Aorta (tissue), 5 donors: ENCODE data around the gene TRABD2A. TPM values are rescaled to one million over a fixed set of nuclear protein-coding genes. Genes with fewer than 3 reads are reported as not detected.
"Not testable (repeated sequence)": the region's sequence is repeated elsewhere in the genome, so short reads cannot be mapped to it uniquely, and the experiment has no call there.

Experiments
- ATAC-seq: fragments of 200-7000 bp; cut with Tn5 transposase; one replicate; pipeline ENCODE4 v1.9.1; 2022; ENCODE audit warnings: moderate library complexity; ENCODE audit not compliant: low FRiP score
- DNase-seq, 2 donors: peaks; one replicate each; pipeline ENCODE4 v3.0.0-alpha.2; 2020
- H3K27ac ChIP-seq, 2 donors: one replicate each; pipeline ENCODE4 v1.5.1; 2013; ENCODE audit warnings: low read length in 2 of 2, mild to moderate bottlenecking in 2 of 2, moderate library complexity in 2 of 2, control low read depth in 1 of 2, inconsistent platforms in 1 of 2, low read depth in 1 of 2
- H3K27me3 ChIP-seq, 2 donors: one replicate each; pipeline ENCODE4 v1.6.1; 2013; ENCODE audit warnings: control low read depth in 1 of 2, low read length in 1 of 2, mild to moderate bottlenecking in 1 of 2, moderate library complexity in 1 of 2; ENCODE audit not compliant: insufficient read depth in 2 of 2, control insufficient read depth in 1 of 2
- H3K36me3 ChIP-seq, 2 donors: one replicate each; pipeline ENCODE4 v1.6.1; 2013; ENCODE audit warnings: control low read depth in 1 of 2, low read length in 1 of 2, mild to moderate bottlenecking in 1 of 2; ENCODE audit not compliant: insufficient read depth in 2 of 2, control insufficient read depth in 1 of 2
- H3K4me1 ChIP-seq, 2 donors: one replicate each; pipeline ENCODE4 v1.6.1; 2013; ENCODE audit warnings: low read length in 2 of 2, control low read depth in 1 of 2, mild to moderate bottlenecking in 1 of 2, moderate library complexity in 1 of 2; ENCODE audit not compliant: insufficient read depth in 2 of 2, control insufficient read depth in 1 of 2
- H3K4me3 ChIP-seq, 2 donors: one replicate each; pipeline ENCODE4 v1.5.1; 2013; ENCODE audit warnings: low read length in 2 of 2, control low read depth in 1 of 2, mild to moderate bottlenecking in 1 of 2
- H3K9me3 ChIP-seq: one replicate; pipeline ENCODE4 v1.6.1; 2013; ENCODE audit warnings: mild to moderate bottlenecking, low read length; ENCODE audit not compliant: control insufficient read depth
- WGBS, 2 donors: extraction: QIAGEN DNeasy Blood & Tissue Kit; methylation state at CpG; one replicate each; pipeline ENCODE4 v1.1.7; 2013; 5-methylcytosine and 5-hydroxymethylcytosine counted together
- intact Hi-C, 2 donors: fragments of 100-400 bp; cut with DNase I; formaldehyde crosslinking; loops; one replicate each; pipeline versions ENCODE4 v1.14.2 to v1.15.0; 2022
- polyA plus RNA-seq, 2 donors: library from polyadenylated mRNA; stranded (reverse); fragments of 200-250 nt; gene quantifications; one replicate each; pipeline ENCODE4 v1.2.3, GENCODE V29; 2013
- total RNA-seq, 2 donors: library from RNA; stranded (reverse); fragmentation: NEBNext Ultra II Directional; extraction: Animal tissue kit (Norgen Biotek cat#: 25700); gene quantifications; one replicate each; pipeline ENCODE4 v1.2.1, GENCODE V29; 2021
- donor health status: healthy with polysubstance abuse.
- donor health status: Bipolar disorder and iron deficiency.
- donor health status: DM: no; HTN: no; CAD: no.
- donor health status: DM: no; HTN: no; CAD: no.
- donor health status: DM: yes; HTN: yes; CAD: no.

TRABD2A gene
- total and polyA plus RNA-seq, 4 donors: 0.23 to 2.2 (median 1.2) TPM

DNA sequence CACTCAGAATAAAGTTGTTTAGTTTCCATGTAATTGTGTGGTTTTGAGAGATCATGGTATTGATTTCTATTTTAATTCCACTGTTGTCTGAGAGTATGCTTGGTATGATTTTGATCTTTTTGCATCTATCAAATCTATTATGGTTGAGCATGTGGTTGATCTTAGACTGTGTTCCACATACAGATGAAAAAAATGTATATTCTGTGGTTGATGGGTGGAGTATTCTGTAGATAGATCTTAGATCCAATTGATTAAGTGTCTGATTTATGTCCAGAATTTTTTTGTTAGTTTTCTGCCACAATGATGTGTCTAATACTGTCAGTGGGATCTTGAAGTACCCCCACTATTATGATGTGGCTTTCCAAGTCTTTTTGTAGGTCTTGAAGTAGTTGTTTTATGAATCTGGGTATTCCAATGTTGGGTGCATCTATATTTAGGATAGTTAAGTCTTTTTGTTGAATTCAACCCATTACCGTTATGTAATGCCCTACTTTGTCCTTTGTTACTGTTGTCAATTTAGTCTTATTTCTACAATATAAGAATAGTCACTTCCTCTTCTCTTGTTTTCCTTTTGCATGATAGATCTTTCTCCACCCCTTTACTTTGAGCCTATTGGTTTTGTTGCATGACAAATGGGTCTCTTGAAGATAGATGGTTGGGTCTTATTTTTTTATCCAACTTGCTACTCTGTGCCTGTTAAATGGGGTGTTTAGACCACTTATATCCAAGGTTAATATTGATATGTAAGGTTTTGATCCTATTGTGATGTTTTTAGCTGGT lies 101.8 kb downstream of the TRABD2A start:
- 81% methylated on average over 1 of the region's 1 CpG for WGBS, 2 donors
- no peaks in the 10 kb centered on the region for H3K4me1 ChIP-seq
- no peak for DNase-seq
- intact Hi-C loops: no loop called here
- no peaks in the 10 kb centered on the region for H3K36me3 ChIP-seq
- no peaks in the 10 kb centered on the region for H3K9me3 ChIP-seq
- peaks cover 0 to 1% of the 10 kb centered on the region in 2 donors for H3K27me3 ChIP-seq
- no peak overlapping the region for H3K4me3 ChIP-seq
- H3K27ac ChIP-seq: no peak overlapping the region
- ATAC-seq: no peak

DNA sequence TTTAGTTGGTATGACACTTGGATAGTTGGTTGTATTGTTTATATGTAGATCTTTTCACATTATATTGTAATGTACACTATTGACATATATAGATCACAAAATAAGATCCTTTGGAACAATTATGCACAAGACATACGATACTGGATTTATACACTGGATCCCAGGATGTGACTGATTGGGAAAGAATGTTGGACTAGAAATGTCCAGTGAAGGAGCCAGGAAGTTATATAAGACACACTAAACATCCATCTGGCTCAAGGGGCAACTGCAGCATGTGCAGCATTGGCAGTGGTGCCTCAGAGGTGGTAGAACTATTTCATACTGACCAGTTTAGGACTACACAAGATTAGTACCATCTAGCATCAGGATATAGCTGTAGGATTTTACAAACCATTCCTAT lies 104.9 kb downstream of the TRABD2A start:
- Histone ChIP-seq H3K9me3 (no peaks in the 10 kb centered on the region), H3K27me3 (peaks cover 0 to 1% of the 10 kb centered on the region in 2 donors), H3K36me3 (no peaks in the 10 kb centered on the region), H3K27ac (no peak overlapping the region), H3K4me1 (no peaks in the 10 kb centered on the region), H3K4me3 (no peak overlapping the region)
- ATAC-seq: no peak
- intact Hi-C loops: no loop called here
- WGBS, 2 donors: 68 to 69% methylated on average over 1 of the region's 1 CpG
- no peak for DNase-seq

DNA sequence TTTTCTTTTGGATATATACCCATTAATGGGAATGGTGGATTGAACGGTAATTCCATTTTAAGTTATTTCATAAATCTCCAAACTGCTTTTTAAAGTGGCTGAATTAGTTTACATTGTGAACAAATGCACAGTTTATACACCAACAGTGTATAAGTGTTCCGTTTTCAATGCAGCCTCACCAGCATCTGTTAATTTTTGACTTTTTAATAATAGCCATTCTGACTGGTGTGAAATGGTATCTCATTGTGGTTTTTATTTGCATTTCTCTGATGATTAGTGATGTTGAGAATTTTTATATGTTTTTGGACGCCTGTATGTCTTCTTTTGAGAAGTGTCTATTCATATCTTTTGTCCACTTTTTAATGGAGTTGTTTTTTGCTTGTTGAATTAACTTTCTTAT lies 107.3 kb downstream of the TRABD2A start:
- H3K27me3 ChIP-seq, H3K27ac ChIP-seq, H3K4me1 ChIP-seq, ATAC-seq, intact Hi-C loops, H3K4me3 ChIP-seq, H3K36me3 ChIP-seq, DNase-seq, H3K9me3 ChIP-seq: not testable (repeated sequence)
- WGBS, 2 donors: 63 to 64% methylated on average over 3 of the region's 3 CpGs

Other genes starting within 250 kb of the TRABD2A start
- gene TMSB10, start 24.6 kb upstream of the TRABD2A start, total RNA-seq: 1,000 to 10,000 TPM in 1 of 2 donors, 100 to 1,000 TPM in 1; 876 to 1,016 TPM
- gene TMSB10, start 24.6 kb upstream of the TRABD2A start, polyA plus RNA-seq: 1,000 to 10,000 TPM; 1,527 to 2,217 TPM
- 10 to 100 TPM; 59.1 to 66.7 TPM for gene KCMF1, start 90.1 kb upstream of the TRABD2A start, total RNA-seq
- gene KCMF1, start 90.1 kb upstream of the TRABD2A start, polyA plus RNA-seq: 10 to 100 TPM; 37.2 to 42.2 TPM